Gastrocnemius medialis (tissue), 4 donors: ENCODE results near the gene FRS3. TPM values are rescaled to one million over a fixed set of nuclear protein-coding genes. Genes with fewer than 3 reads are reported as not detected.

ENCODE experiments used
- ATAC-seq, 2 donors: fragments of 150-250 bp; one replicate each; pipeline ENCODE4 v1.9.1; 2016
- DNase-seq, 2 donors: peaks; one replicate each; pipeline ENCODE4 v3.0.0-alpha.2; 2019
- H3K27ac ChIP-seq, 4 donors: fragments of 200-600 bp; sonication (generic); 1 replicate in 1 of 4; 2 replicates in 3 of 4; pipeline ENCODE4 v1.5.1; 2016 to 2018; ENCODE audit warnings: mild to moderate bottlenecking in 2 of 4, moderate library complexity in 1 of 4
- H3K27me3 ChIP-seq, 3 donors: fragments of 200-600 bp; sonication (generic) in 2 of 3; 1 replicate in 1 of 3; 2 replicates in 2 of 3; pipeline versions ENCODE4 v1.5.1 to v1.6.0; 2016 to 2019; ENCODE audit warnings: mild to moderate bottlenecking in 1 of 3, moderate library complexity in 1 of 3
- H3K36me3 ChIP-seq, 2 donors: fragments of 200-600 bp; sonication (generic) in 1 of 2; one replicate each; pipeline ENCODE4 v1.5.1; 2017 to 2018
- H3K4me1 ChIP-seq, 2 donors: fragments of 200-600 bp; sonication (generic) in 1 of 2; one replicate each; pipeline ENCODE4 v1.5.1; 2016 to 2017; ENCODE audit warnings: mild to moderate bottlenecking in 2 of 2
- H3K4me3 ChIP-seq, 4 donors: fragments of 200-600 bp; sonication (generic) in 3 of 4; 1 replicate in 1 of 4; 2 replicates in 3 of 4; pipeline ENCODE4 v1.5.1; 2016 to 2019; ENCODE audit warnings: mild to moderate bottlenecking in 2 of 4
- H3K9me3 ChIP-seq, 3 donors: fragments of 200-600 bp; sonication (generic) in 2 of 3; 1 replicate in 1 of 3; 2 replicates in 2 of 3; pipeline ENCODE4 v1.5.1; 2016 to 2019
- CTCF ChIP-seq, 5 experiments: fragments of 450-650 bp in 3 of 5; fragments of 200-600 bp in 2 of 5; sonication (generic) in 2 of 5; IDR thresholded peaks in 4 of 5; conservative IDR thresholded peaks in 1 of 5; 1 replicate in 4 of 5; 2 replicates in 1 of 5; pipeline ENCODE4 v1.5.1; 2016 to 2019; ENCODE audit warnings: antibody characterized with exemption in 5 of 5, mild to moderate bottlenecking in 3 of 5, moderate library complexity in 3 of 5
- POLR2A ChIP-seq, 2 donors: fragments of 450-650 bp; IDR thresholded peaks; one replicate each; pipeline ENCODE4 v1.6.1; 2017; ENCODE audit warnings: antibody characterized with exemption in 2 of 2, mild to moderate bottlenecking in 2 of 2, moderate library complexity in 2 of 2
- in situ Hi-C, 4 donors: fragments of 200-750 bp; cut with MboI; loops; one replicate each; pipeline versions ENCODE4 v1.15.0 to v1.8.0; 2017; ENCODE audit warnings: low sequenced_read_pairs in 4 of 4
- intact Hi-C: fragments of 100-400 bp; cut with DNase I; formaldehyde crosslinking; loops from one replicate; pipeline ENCODE4 v1.15.1; 2023; ENCODE audit warnings: low total_unique reads
- total RNA-seq, 4 donors: library from RNA; depleted of rRNA; stranded (reverse); fragments of >200 nt; gene quantifications; one replicate each; pipeline versions ENCODE4 v1.1.0 to v1.2.3, GENCODE V29; 2016

Gene FRS3
- total RNA-seq = 1 to 10 TPM; 2.9 to 6.9 (median 5.5) TPM

GRCh38 chr6:41779788-41780550 is at the start of gene FRS3:
Gene FRS3 (minus strand): TSS chr6:41779900. CDS start chr6:41776987, 2,913 bp downstream.
- Histone ChIP-seq H3K27ac (peak within 1 kb of the TSS; percentile 83 to 90 (median 88)), H3K4me1 (peaks cover 19 to 24% of the 10 kb centered on the region in 2 donors), H3K4me3 (peak within 1 kb of the TSS; percentile 82 to 91 (median 86)), H3K36me3 (peaks cover 0 to 25% of the 10 kb centered on the region in 2 donors), H3K27me3 (no peaks in the 10 kb centered on the region), H3K9me3 (no peaks in the 10 kb centered on the region)
- DNase-seq = peak; percentile 98
- TF ChIP-seq CTCF (IDR thresholded peaks at IDR 0.05 in 4 of 5, conservative IDR thresholded peaks at IDR 0.05 in 1 of 5) (peak; percentile 93 to 97 (median 95)), POLR2A (IDR thresholded peaks at IDR 0.05) (peak in 1 of 2 donors; percentile 51)
- in situ Hi-C loops = loop anchor here (5.0 to 10.0 kb wide), 5 partner anchors 145 to 265 kb away; partner anchors contain the start of genes BYSL (in 2 of the 4) and MED20 (in 2 of the 4)
- intact Hi-C loops = loop anchor here (1.0 to 10.0 kb wide), 8 partner anchors 45 to 705 kb away; partner anchors contain the start of genes FOXP4, NFYA, OARD1 and TFEB
- ATAC-seq = peak; percentile 90 to 94

GRCh38 chr6:41826343-41827022 is 46.8 kb upstream of the FRS3 start:
- intact Hi-C loops = no loop called here
- DNase-seq (no peak), ATAC-seq (no peak)
- Histone ChIP-seq H3K4me3 (no peak overlapping the region), H3K9me3 (no peaks in the 10 kb centered on the region), H3K4me1 (no peaks in the 10 kb centered on the region), H3K36me3 (no peaks in the 10 kb centered on the region), H3K27ac (no peak overlapping the region), H3K27me3 (no peaks in the 10 kb centered on the region)
- in situ Hi-C loops = no loop called here
- TF ChIP-seq CTCF (IDR thresholded peaks at IDR 0.05 in 4 of 5, conservative IDR thresholded peaks at IDR 0.05 in 1 of 5) = no peak
- no peak for TF ChIP-seq POLR2A (IDR thresholded peaks at IDR 0.05)

- DNase-seq = no peak
- intact Hi-C loops = no loop called here
- Histone ChIP-seq H3K9me3 (no peaks in the 10 kb centered on the region), H3K4me3 (no peak overlapping the region), H3K27ac (no peak overlapping the region), H3K36me3 (no peaks in the 10 kb centered on the region), H3K27me3 (no peaks in the 10 kb centered on the region), H3K4me1 (no peaks in the 10 kb centered on the region)
- TF ChIP-seq CTCF (IDR thresholded peaks at IDR 0.05 in 4 of 5, conservative IDR thresholded peaks at IDR 0.05 in 1 of 5) (no peak), POLR2A (IDR thresholded peaks at IDR 0.05) (no peak)
- ATAC-seq = no peak
- in situ Hi-C loops = no loop called here
Measured at GRCh38 chr6:41824571-41825569, 45.2 kb upstream of the FRS3 start.

- no peaks in the 10 kb centered on the region for H3K36me3 ChIP-seq
- intact Hi-C loops = no loop called here
- H3K27ac ChIP-seq = no peak overlapping the region
- H3K4me3 ChIP-seq = no peak overlapping the region
- in situ Hi-C loops = no loop called here
- no peaks in the 10 kb centered on the region for H3K9me3 ChIP-seq
- ATAC-seq (no peak), DNase-seq (no peak)
- no peaks in the 10 kb centered on the region for H3K27me3 ChIP-seq
- TF ChIP-seq POLR2A (IDR thresholded peaks at IDR 0.05) (no peak), CTCF (IDR thresholded peaks at IDR 0.05 in 4 of 5, conservative IDR thresholded peaks at IDR 0.05 in 1 of 5) (no peak)
- H3K4me1 ChIP-seq = no peaks in the 10 kb centered on the region
Measured at GRCh38 chr6:41823178-41823577, 43.5 kb upstream of the FRS3 start.
